NT2/D1 (cell line): Measurements from ENCODE around the gene TRAF2.

Source experiments
- DNase-seq: peaks from one replicate; pipeline ENCODE4 v3.0.0-alpha.2; 2011; ENCODE audit warnings: low read depth, low spot score
- H3K27me3 ChIP-seq: 2 replicates; pipeline ENCODE4 v1.6.0; 2011; ENCODE audit warnings: mild to moderate bottlenecking; ENCODE audit not compliant: insufficient read length, insufficient read depth
- H3K36me3 ChIP-seq: 2 replicates; pipeline ENCODE4 v1.6.1; 2011; ENCODE audit warnings: mild to moderate bottlenecking, low read length, mixed read lengths; ENCODE audit not compliant: insufficient read depth, insufficient read length
- H3K4me1 ChIP-seq: 2 replicates; pipeline ENCODE4 v1.5.1; 2011; ENCODE audit not compliant: insufficient read depth, insufficient read length
- H3K4me3 ChIP-seq: 2 replicates; pipeline ENCODE4 v1.5.1; 2011; ENCODE audit warnings: low read depth; ENCODE audit not compliant: insufficient read length
- H3K9ac ChIP-seq: 2 replicates; pipeline ENCODE4 v1.6.0; 2011; ENCODE audit warnings: low read depth; ENCODE audit not compliant: insufficient read length
- H3K9me3 ChIP-seq: 2 replicates; pipeline ENCODE4 v1.5.1; 2011; ENCODE audit warnings: mild to moderate bottlenecking, low read length; ENCODE audit not compliant: insufficient read depth
- SUZ12 ChIP-seq: IDR thresholded peaks from 2 replicates; pipeline ENCODE4 v1.6.1; 2011; ENCODE audit not compliant: insufficient read length, insufficient read depth; ENCODE audit errors: extremely low read depth
- YY1 ChIP-seq: IDR thresholded peaks from 2 replicates; pipeline ENCODE4 v1.6.1; 2011; ENCODE audit not compliant: insufficient read length, insufficient read depth
- ZNF274 ChIP-seq: IDR thresholded peaks from 2 replicates; pipeline ENCODE4 v1.6.1; 2011; ENCODE audit warnings: mild to moderate bottlenecking, low read depth, low read length

The TRAF2 gene

DNA sequence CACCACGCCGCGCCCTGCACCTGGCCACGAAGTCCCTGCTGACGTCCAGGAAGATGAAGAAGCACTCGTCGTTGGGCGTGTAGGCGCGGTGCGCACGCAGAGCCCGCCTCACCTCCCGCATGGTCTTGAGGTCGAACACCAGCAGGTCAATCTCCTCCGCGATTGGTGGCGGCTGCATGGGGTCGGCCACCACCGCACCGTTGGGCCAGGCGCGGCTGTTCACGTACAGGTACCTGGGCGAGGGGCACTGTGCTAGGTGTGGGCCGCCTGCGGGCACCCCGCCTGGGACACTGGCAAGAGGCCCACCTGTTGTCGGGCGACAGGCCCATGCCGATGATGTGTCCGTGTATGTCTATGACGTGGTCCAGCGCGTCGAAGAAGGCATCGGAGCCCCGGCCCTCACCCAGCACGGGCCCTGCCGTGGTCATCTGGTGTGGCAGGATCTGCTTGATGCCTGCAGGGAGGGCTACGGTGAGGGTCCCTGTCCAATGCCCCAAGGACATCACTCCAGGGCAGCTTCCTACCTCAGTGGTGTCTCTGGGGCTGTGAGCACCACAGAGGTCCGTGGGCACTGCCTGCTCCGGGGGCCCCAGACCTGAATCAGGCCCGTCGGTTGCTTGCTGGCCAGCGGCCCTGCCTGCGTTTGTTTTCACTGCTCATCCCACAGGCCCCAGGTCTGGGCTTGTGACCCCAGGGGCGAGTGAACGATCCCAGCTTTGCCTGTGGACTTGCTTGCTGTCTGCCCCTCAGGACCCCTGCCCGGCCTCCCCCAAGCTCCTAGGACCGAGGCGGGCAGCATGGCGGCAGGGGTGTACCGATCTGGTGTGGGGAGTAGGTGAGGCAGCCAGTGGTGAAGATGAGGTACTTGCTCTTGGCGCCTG, 55.2 kb downstream of the TRAF2 start:
- H3K4me1 ChIP-seq, result peaks cover 30% of the 10 kb centered on the region
- no peak overlapping the region for H3K4me3 ChIP-seq
- no peaks in the 10 kb centered on the region for H3K27me3 ChIP-seq
- no peak for DNase-seq
- no peak overlapping the region for H3K9ac ChIP-seq
- no peaks in the 10 kb centered on the region for H3K9me3 ChIP-seq
- peaks cover 61% of the 10 kb centered on the region for H3K36me3 ChIP-seq
- no peak for TF ChIP-seq SUZ12
- no peak for TF ChIP-seq YY1
- TF ChIP-seq ZNF274, result no peak

DNA sequence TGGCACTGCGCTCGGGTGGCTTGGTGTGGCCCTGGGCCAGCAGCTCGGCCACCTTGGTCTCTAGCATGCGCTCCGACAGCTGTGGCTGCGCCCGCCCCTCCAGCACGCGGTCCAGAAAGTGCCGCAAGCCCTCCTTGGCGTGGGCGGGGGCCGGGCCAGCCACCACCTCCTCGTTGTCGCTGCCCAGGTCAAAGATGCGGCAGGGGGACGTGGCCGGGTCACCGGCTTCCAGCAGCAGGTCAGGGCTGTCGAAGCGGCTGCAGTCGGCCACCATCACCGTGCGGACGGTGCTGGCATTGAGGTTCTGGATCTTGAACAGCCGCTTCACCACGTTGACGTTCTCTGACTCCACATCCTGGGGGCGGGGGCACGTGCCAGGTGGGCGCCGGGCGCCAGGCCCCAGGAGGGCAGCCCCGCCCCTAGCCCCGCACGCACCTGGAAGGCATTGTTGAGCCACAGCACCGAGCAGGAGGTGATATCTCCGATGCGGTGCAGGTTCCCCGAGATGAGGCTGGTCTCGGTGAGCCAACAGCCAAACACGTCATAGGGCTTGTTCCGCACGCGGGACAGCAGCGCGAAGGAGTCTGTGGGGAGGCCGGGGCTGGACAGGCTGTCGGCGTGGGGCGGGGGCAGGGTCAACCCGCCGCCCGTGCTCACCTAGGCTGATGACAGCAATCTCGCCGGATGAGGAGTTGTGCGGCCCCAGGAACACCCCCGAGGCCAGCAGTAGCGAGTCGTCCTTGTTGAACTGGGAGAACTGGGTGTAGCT, 56.0 kb downstream of the TRAF2 start:
- no peaks in the 10 kb centered on the region for H3K9me3 ChIP-seq
- no peak for DNase-seq
- TF ChIP-seq ZNF274 (no peak), YY1 (no peak), SUZ12 (no peak)
- no peak overlapping the region for H3K4me3 ChIP-seq
- peaks cover 33% of the 10 kb centered on the region for H3K4me1 ChIP-seq
- no peak overlapping the region for H3K9ac ChIP-seq
- no peaks in the 10 kb centered on the region for H3K27me3 ChIP-seq
- peaks cover 55% of the 10 kb centered on the region for H3K36me3 ChIP-seq

DNA sequence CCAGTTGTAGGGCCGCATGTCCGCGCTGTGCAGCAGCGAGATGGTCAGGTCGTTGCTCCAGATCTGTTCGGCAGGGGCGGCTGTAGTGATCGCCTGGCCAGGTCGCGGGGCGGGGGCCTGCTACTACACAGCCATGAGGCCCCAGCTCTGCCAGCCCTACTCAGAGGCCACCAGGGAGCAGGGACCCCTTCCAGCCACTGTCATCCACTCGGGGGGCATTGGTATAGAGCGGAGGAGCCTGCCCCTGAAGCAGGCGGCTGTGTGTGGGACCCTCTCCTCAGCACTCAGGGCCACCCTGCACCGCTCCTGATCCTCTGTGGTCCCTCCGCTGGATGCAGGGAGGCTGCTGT, 56.5 kb downstream of the TRAF2 start:
- H3K4me3 ChIP-seq, result no peak overlapping the region
- no peak for DNase-seq
- peaks cover 50% of the 10 kb centered on the region for H3K36me3 ChIP-seq
- H3K9ac ChIP-seq, result peak overlapping the region; percentile 66
- no peaks in the 10 kb centered on the region for H3K27me3 ChIP-seq
- TF ChIP-seq ZNF274, result no peak
- TF ChIP-seq SUZ12, result no peak
- no peak for TF ChIP-seq YY1
- peaks cover 31% of the 10 kb centered on the region for H3K4me1 ChIP-seq
- no peaks in the 10 kb centered on the region for H3K9me3 ChIP-seq

DNA sequence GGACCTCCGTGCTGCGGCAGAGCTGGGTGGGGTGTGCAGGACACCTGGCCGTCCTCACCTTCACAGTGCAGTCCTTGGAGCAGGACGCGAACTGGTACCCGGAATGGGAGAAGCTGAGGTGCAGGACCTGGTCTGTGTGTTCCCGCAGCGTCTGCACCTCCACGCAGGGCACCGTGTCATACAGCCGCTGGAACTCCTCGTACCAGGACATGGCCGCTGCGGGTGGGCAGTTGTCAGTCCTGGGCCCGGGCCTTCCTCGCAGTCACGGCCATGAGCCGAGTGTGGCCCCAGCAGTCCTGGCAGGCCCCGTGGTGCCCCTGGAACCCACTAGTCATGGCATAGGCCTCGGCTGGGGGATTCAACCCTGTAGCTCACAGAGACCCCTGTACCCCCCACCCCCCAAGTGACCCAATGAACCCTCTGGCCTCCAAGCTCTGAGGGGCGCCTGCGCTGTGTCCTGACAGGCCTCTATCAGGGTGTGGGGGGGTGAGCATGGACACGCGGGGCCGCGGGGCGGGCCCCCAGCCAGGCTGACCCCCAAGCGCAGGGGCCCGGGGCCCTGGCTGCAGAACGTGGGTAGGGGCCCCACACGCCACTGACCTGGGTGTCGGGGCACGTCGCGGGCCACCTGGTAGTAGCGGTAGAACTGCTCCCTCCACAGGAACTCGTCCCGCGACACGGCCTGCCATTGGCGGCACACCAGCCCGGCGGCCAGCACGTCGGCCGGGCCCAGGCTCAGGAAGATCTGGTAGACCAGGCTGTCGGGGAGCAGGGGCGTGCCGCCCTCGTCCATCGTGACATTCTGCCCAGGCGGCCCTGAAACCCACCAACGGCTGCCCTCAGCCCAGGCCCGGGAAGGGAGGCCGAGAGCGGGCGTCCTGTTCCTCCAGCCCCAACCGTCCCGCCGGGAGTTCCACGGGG, 57.2 kb downstream of the TRAF2 start:
- H3K36me3 ChIP-seq, result peaks cover 47% of the 10 kb centered on the region
- no peaks in the 10 kb centered on the region for H3K27me3 ChIP-seq
- H3K9ac ChIP-seq, result peak overlapping the region; percentile 96
- H3K4me1 ChIP-seq, result peaks cover 32% of the 10 kb centered on the region
- no peak for DNase-seq
- no peak for TF ChIP-seq ZNF274
- TF ChIP-seq SUZ12, result no peak
- TF ChIP-seq YY1, result no peak
- no peaks in the 10 kb centered on the region for H3K9me3 ChIP-seq
- peak overlapping the region; percentile 91 for H3K4me3 ChIP-seq

DNA sequence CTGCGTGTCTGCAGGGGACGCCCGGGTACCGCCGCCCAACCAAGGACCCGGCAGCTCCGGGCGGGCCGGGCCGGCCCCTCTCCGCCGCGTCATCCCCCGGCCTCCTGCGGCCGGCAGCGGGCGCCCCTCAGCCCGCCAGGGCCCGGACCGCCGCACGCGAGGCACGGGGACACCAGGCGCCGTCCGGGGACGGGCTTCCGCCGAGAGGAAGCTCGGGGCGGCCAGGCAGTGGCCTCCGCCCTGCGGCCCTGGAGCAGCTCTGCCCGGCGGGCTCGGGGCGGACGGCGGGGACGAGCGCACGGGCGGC, 57.8 kb downstream of the TRAF2 start:
- Histone ChIP-seq H3K9ac (peak overlapping the region; percentile 96), H3K9me3 (no peaks in the 10 kb centered on the region), H3K27me3 (no peaks in the 10 kb centered on the region), H3K36me3 (peaks cover 44% of the 10 kb centered on the region), H3K4me1 (peaks cover 31% of the 10 kb centered on the region), H3K4me3 (peak overlapping the region; percentile 91)
- TF ChIP-seq ZNF274 (no peak), YY1 (no peak), SUZ12 (no peak)
- DNase-seq, result no peak

DNA sequence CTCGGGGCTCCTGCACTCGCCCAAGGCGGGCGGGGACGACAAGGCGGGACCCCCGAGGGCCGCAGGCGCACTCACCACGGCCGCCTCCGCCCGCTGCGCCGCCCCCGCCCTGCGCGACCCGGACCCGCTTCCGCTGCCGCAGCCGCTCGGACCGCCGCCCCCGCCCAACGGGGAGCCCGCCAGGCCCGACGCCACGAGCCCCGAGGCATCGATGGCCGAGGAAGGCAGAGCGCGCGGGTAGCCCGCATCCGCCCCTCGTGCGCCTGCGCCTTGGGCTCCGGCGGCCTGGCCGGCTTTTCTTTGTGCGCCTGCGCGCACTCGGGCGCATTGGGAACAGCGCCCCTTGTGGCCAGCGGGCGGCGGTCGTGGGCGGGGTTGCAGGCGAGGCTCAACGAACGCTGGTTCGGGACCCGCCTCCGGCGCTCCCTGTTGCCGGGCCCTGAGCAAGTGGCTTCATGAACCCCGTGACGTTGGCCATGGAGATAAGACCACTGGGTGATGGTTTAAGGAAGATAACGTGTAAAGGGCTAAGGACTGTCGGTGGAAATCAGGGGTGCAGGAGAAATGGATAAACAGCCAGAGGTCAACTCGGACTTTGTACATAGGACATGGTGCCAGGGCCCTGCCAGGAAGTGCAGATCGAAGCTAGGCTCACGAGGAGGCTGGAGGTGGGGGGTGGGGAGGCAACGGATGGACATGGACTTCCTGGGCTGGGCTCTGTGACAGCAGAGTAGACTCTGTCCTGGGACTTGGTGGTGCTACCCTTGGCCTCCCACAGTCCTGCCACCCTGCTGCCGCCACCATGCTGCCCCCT, 58.4 kb downstream of the TRAF2 start, which contains the start of the genes C8G and FBXW5:
TSS of gene C8G (plus strand) at position 725 of the 814 bp plus-strand sequence. CDS start at position 803, 78 bp downstream.
TSS of gene FBXW5 (minus strand) at position 220 of the 814 bp plus-strand sequence. CDS start 655 bp downstream, outside the sequence.
- H3K27me3 ChIP-seq, result no peaks in the 10 kb centered on the region
- peaks cover 38% of the 10 kb centered on the region for H3K36me3 ChIP-seq
- peak within 1 kb of the TSS; percentile 96 for H3K9ac ChIP-seq
- DNase-seq, result peak; percentile 93
- TF ChIP-seq YY1, result no peak
- no peak for TF ChIP-seq ZNF274
- TF ChIP-seq SUZ12, result no peak
- H3K4me3 ChIP-seq, result peak within 1 kb of the TSS; percentile 91
- H3K9me3 ChIP-seq, result no peaks in the 10 kb centered on the region
- peaks cover 29% of the 10 kb centered on the region for H3K4me1 ChIP-seq
